ENCODE measurements around the gene MIEF1. TPM values are rescaled to one million over a fixed set of nuclear protein-coding genes. Genes with fewer than 3 reads are reported as not detected.

Gene MIEF1
- total and polyA plus RNA-seq, 2 of the 8 experiments (the other 6 are each of a cell fraction or from before 2014, with no cell fraction given): 16.8 to 32.7 TPM

GRCh38 chr22:39563571-39564428 is 61.7 kb downstream of the MIEF1 start:
- FAIRE-seq: no peak
- TF ChIP-seq YY1 (IDR thresholded peaks at IDR 0.05; ENCODE audit: low read depth, low read length) (no peak), GABPA (IDR thresholded peaks at IDR 0.05; ENCODE audit: borderline replicate concordance, insufficient read depth, low read length) (no peak), USF2 (IDR thresholded peaks at IDR 0.05; ENCODE audit: low read length) (no peak), CHD1 (IDR thresholded peaks at IDR 0.05; ENCODE audit: low read depth, low read length) (no peak), SP2 (IDR thresholded peaks at IDR 0.05; ENCODE audit: low read length) (no peak), SAP30 (IDR thresholded peaks at IDR 0.05; ENCODE audit: insufficient read depth, insufficient replicate concordance, low read length) (no peak), ATF3 (IDR thresholded peaks at IDR 0.05; ENCODE audit: insufficient read depth, low read depth, low read length) (no peak), KDM4A (IDR thresholded peaks at IDR 0.05; ENCODE audit: low read depth, low read length, severe bottlenecking) (no peak), RBBP5 (IDR thresholded peaks at IDR 0.05; ENCODE audit: borderline replicate concordance, low read depth, low read length) (no peak)

More at GRCh38 chr22:39563571-39564428, 61.7 kb downstream of the MIEF1 start:
- Histone ChIP-seq H3K23me2 (ENCODE audit: low read depth, low read length) (peaks cover 19% of the 10 kb centered on the region; the same call in 1 of the 2 replicates), H4K8ac (ENCODE audit: extremely low read depth, insufficient read depth, low read length) (no peak overlapping the region), H3K4me3 (ENCODE audit: extremely low read depth in 1 of 4, insufficient read depth in 2 of 4, low read depth in 3 of 4, low read length in 4 of 4) (no peak overlapping the region), H2BK20ac (ENCODE audit: low read length) (peak overlapping the region; percentile 9; the same call in 1 of the 2 replicates), H3K56ac (replicated peaks; ENCODE audit: insufficient read length, low read depth, low read length) (peak overlapping the region; percentile 95), H3K9ac (replicated peaks in 1 of 4; ENCODE audit: extremely low read depth in 1 of 4, low read depth in 3 of 4, low read length in 3 of 4) (no peak overlapping the region; a peak in 2 of 7 replicates), H2BK15ac (ENCODE audit: low read length) (peak overlapping the region; percentile 11; the same call in 1 of the 2 replicates), H3K79me2 (ENCODE audit: control insufficient read depth in 1 of 2, insufficient read depth in 2 of 2, low read length in 2 of 2) (peaks cover 0 to 4% of the 10 kb centered on the region in 2 experiments; a peak in 2 of 4 replicates), H3K23ac (ENCODE audit: insufficient read length) (no peak overlapping the region), H3K27me3 (replicated peaks in 1 of 4; ENCODE audit: control insufficient read depth in 3 of 4, extremely low read depth in 1 of 4, insufficient read depth in 3 of 4, low read length in 3 of 4) (peaks cover 3 to 19% (median 15%) of the 10 kb centered on the region in 4 experiments), H3K4me1 (replicated peaks in 1 of 4; ENCODE audit: control insufficient read depth in 3 of 4, insufficient read depth in 4 of 4, low read length in 3 of 4) (peaks cover 4 to 10% (median 7%) of the 10 kb centered on the region in 4 experiments; a peak in 6 of 7 replicates), H3K14ac (ENCODE audit: insufficient read length) (no peak overlapping the region), H2BK5ac (ENCODE audit: low read depth, low read length) (no peak overlapping the region), H3K18ac (ENCODE audit: extremely low read depth, low read length) (no peak overlapping the region), H3K9me3 (ENCODE audit: insufficient read depth in 2 of 2, low read depth in 1 of 2, low read length in 1 of 2) (peaks cover 0 to 7% of the 10 kb centered on the region in 2 experiments; a peak in 1 of 4 replicates), H2AFZ (ENCODE audit: low read length) (no peak overlapping the region), H3K4ac (replicated peaks; ENCODE audit: insufficient read length, low read depth, low read length) (no peak overlapping the region), H3K79me1 (ENCODE audit: low read depth, low read length) (peaks cover 9% of the 10 kb centered on the region; the same call in 1 of the 2 replicates), H2BK12ac (ENCODE audit: low read depth, low read length) (peak overlapping the region; percentile 18; the same call in 1 of the 2 replicates), H4K5ac (ENCODE audit: insufficient read length, low read depth, low read length) (no peak overlapping the region), H4K20me1 (replicated peaks in 1 of 2; ENCODE audit: control insufficient read depth in 1 of 2, insufficient read depth in 2 of 2, low read length in 2 of 2) (peaks cover 0 to 20% of the 10 kb centered on the region in 2 experiments), H4K91ac (replicated peaks; ENCODE audit: insufficient read length, low read length) (no peak overlapping the region), H3K36me3 (ENCODE audit: control insufficient read depth in 2 of 4, insufficient read depth in 4 of 4, low read length in 3 of 4) (no peaks in the 10 kb centered on the region; a peak in 1 of 8 replicates), H2BK120ac (replicated peaks; ENCODE audit: low read depth, low read length) (no peak overlapping the region), H2AK5ac (ENCODE audit: low read depth, low read length) (peak overlapping the region; percentile 72), H3K4me2 (ENCODE audit: insufficient read depth in 1 of 2, low read depth in 2 of 2, low read length in 2 of 2) (no peak overlapping the region), H3K27ac (ENCODE audit: low read depth, low read length) (no peak overlapping the region)
- WGBS, 2 experiments (ENCODE audit: extremely low coverage in 1 of 2, insufficient coverage in 1 of 2, insufficient read length in 1 of 2, insufficient replicate concordance in 2 of 2, low coverage in 1 of 2, low lambda C conversion rate in 2 of 2, missing lambda C conversion rate in 1 of 2): 84% methylated on average over 7 of the region's 7 CpGs; no CpG with 5 or more reads in 1 of the 2 experiments
- POLR2A ChIA-PET (ENCODE audit: partially characterized antibody): no interaction called here
- DNase-seq (ENCODE audit: low read depth in 1 of 2, low spot score in 2 of 2): no peak
- CTCF ChIA-PET (ENCODE audit: partially characterized antibody): interaction anchor here (1.1 to 1.6 kb wide), 2 partner anchors 21 to 472 kb away, joined by 3 to 4 read pairs; no protein-coding TSS in a partner anchor
